Stomach (tissue), 4 donors: ENCODE data around the gene SCCPDH.

Source experiments
- EP300 ChIP-seq: sonication (generic); formaldehyde crosslinking; IDR thresholded peaks from one replicate; pipeline ENCODE4 v1.6.1; 2017; ENCODE audit warnings: antibody characterized with exemption
- POLR2A ChIP-seq, 4 donors: fragments of 450-650 bp; IDR thresholded peaks; one replicate each; pipeline ENCODE4 v1.6.1; 2016; ENCODE audit warnings: antibody characterized with exemption in 4 of 4, control low read depth in 2 of 4, mild to moderate bottlenecking in 1 of 4, moderate library complexity in 1 of 4
- TF ChIP-seq, protein P1 (sequence below), 7 experiments: fragments of 450-650 bp in 4 of 7; fragments of 200-600 bp in 3 of 7; sonication (generic) in 3 of 7; IDR thresholded peaks; one replicate each; pipeline ENCODE4 v1.5.1; 2016 to 2019; ENCODE audit warnings: antibody characterized with exemption in 7 of 7, control low read depth in 2 of 7, mild to moderate bottlenecking in 1 of 7

DNA sequence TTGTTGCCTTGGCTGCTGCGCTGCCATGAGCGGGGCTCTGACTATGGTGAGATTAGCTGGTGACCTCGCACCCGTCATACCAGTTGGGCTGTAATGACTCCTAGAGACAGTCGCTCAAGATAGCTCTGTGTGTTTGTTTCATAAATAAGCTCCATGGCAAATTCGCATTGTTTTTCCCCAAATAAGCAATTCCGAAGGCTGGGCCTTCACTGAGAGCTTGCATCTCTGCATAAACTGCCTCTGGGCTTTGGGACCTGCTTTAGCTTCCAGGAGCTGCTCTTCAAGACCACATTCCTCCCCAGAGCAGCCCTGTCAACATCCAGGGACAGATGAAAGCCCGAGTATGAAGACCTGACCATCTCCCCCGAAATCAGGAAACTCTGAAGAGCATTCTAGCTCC lies 40.7 kb upstream of the SCCPDH start:
- TF ChIP-seq, protein P1, sequence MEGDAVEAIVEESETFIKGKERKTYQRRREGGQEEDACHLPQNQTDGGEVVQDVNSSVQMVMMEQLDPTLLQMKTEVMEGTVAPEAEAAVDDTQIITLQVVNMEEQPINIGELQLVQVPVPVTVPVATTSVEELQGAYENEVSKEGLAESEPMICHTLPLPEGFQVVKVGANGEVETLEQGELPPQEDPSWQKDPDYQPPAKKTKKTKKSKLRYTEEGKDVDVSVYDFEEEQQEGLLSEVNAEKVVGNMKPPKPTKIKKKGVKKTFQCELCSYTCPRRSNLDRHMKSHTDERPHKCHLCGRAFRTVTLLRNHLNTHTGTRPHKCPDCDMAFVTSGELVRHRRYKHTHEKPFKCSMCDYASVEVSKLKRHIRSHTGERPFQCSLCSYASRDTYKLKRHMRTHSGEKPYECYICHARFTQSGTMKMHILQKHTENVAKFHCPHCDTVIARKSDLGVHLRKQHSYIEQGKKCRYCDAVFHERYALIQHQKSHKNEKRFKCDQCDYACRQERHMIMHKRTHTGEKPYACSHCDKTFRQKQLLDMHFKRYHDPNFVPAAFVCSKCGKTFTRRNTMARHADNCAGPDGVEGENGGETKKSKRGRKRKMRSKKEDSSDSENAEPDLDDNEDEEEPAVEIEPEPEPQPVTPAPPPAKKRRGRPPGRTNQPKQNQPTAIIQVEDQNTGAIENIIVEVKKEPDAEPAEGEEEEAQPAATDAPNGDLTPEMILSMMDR (IDR thresholded peaks at IDR 0.05): no peak
- TF ChIP-seq EP300 (no peak), POLR2A (IDR thresholded peaks at IDR 0.05) (no peak)
